ENCODE results near the gene NUDT16L1.

Gene NUDT16L1

GRCh38 chr16:4685776-4686496, 7.4 kb upstream of the NUDT16L1 start:
- peaks cover 65% of the 10 kb centered on the region for H3K36me3 ChIP-seq (ENCODE audit: insufficient read depth, low read length)

GRCh38 chr16:4686497-4687210, 6.7 kb upstream of the NUDT16L1 start:
- Histone ChIP-seq H3K9me3 (ENCODE audit: insufficient read depth, low read length, severe bottlenecking) (no peaks in the 10 kb centered on the region), H3K36me3 (ENCODE audit: insufficient read depth, low read length) (peaks cover 61% of the 10 kb centered on the region), H3K9ac (ENCODE audit: low read depth, low read length) (no peak overlapping the region), H3K4me3 (ENCODE audit: low read depth in 1 of 2, low read length in 2 of 2) (no peak overlapping the region), H3K4me1 (ENCODE audit: insufficient read depth, low read length) (no peaks in the 10 kb centered on the region), H3K4me2 (ENCODE audit: insufficient read depth, low read length) (no peak overlapping the region), H2AFZ (ENCODE audit: low read depth, low read length) (no peak overlapping the region), H3K27ac (ENCODE audit: low read length) (no peak overlapping the region), H4K20me1 (ENCODE audit: insufficient read depth, low read length) (peaks cover 4% of the 10 kb centered on the region), H3K27me3 (ENCODE audit: insufficient read depth, low read length, poor library complexity) (no peaks in the 10 kb centered on the region), H3K79me2 (ENCODE audit: insufficient read depth, low read length) (no peaks in the 10 kb centered on the region)
- TF ChIP-seq CTCF (IDR thresholded peaks at IDR 0.05; ENCODE audit: borderline replicate concordance, extremely low read depth, low read length, poor library complexity, severe bottlenecking): no peak
- no peak for TF ChIP-seq EZH2 (IDR thresholded peaks at IDR 0.05; ENCODE audit: borderline replicate concordance, low read depth, low read length, severe bottlenecking)
- ATAC-seq (ENCODE audit: insufficient read depth, low read depth) (no peak), DNase-seq (no peak)

More at GRCh38 chr16:4685776-4686496, 7.4 kb upstream of the NUDT16L1 start:
- H3K4me1 ChIP-seq (ENCODE audit: insufficient read depth, low read length): no peaks in the 10 kb centered on the region
- no peak overlapping the region for H3K4me2 ChIP-seq (ENCODE audit: insufficient read depth, low read length)
- ATAC-seq (ENCODE audit: insufficient read depth, low read depth): no peak
- no peaks in the 10 kb centered on the region for H3K79me2 ChIP-seq (ENCODE audit: insufficient read depth, low read length)
- H3K4me3 ChIP-seq (ENCODE audit: low read depth in 1 of 2, low read length in 2 of 2): no peak overlapping the region
- H3K27ac ChIP-seq (ENCODE audit: low read length): no peak overlapping the region
- H4K20me1 ChIP-seq (ENCODE audit: insufficient read depth, low read length): peaks cover 4% of the 10 kb centered on the region
- no peak for DNase-seq
- no peaks in the 10 kb centered on the region for H3K9me3 ChIP-seq (ENCODE audit: insufficient read depth, low read length, severe bottlenecking)
- no peak overlapping the region for H2AFZ ChIP-seq (ENCODE audit: low read depth, low read length)
- no peak for TF ChIP-seq EZH2 (IDR thresholded peaks at IDR 0.05; ENCODE audit: borderline replicate concordance, low read depth, low read length, severe bottlenecking)
- TF ChIP-seq CTCF (IDR thresholded peaks at IDR 0.05; ENCODE audit: borderline replicate concordance, extremely low read depth, low read length, poor library complexity, severe bottlenecking): no peak
- no peak overlapping the region for H3K9ac ChIP-seq (ENCODE audit: low read depth, low read length)
- no peaks in the 10 kb centered on the region for H3K27me3 ChIP-seq (ENCODE audit: insufficient read depth, low read length, poor library complexity)

- H3K36me3 ChIP-seq (ENCODE audit: insufficient read depth, low read length): peaks cover 54% of the 10 kb centered on the region
These were observed 5.9 kb upstream of the NUDT16L1 start for GRCh38 chr16:4687416-4687815.

More at GRCh38 chr16:4687416-4687815, 5.9 kb upstream of the NUDT16L1 start:
- H3K4me2 ChIP-seq (ENCODE audit: insufficient read depth, low read length): no peak overlapping the region
- DNase-seq: no peak
- no peak overlapping the region for H3K4me3 ChIP-seq (ENCODE audit: low read depth in 1 of 2, low read length in 2 of 2)
- peaks cover 4% of the 10 kb centered on the region for H4K20me1 ChIP-seq (ENCODE audit: insufficient read depth, low read length)
- H3K27ac ChIP-seq (ENCODE audit: low read length): no peak overlapping the region
- no peak overlapping the region for H3K9ac ChIP-seq (ENCODE audit: low read depth, low read length)
- H3K27me3 ChIP-seq (ENCODE audit: insufficient read depth, low read length, poor library complexity): no peaks in the 10 kb centered on the region
- no peak for ATAC-seq (ENCODE audit: insufficient read depth, low read depth)
- H2AFZ ChIP-seq (ENCODE audit: low read depth, low read length): no peak overlapping the region
- H3K4me1 ChIP-seq (ENCODE audit: insufficient read depth, low read length): peaks cover 3% of the 10 kb centered on the region
- TF ChIP-seq EZH2 (IDR thresholded peaks at IDR 0.05; ENCODE audit: borderline replicate concordance, low read depth, low read length, severe bottlenecking): no peak
- no peak for TF ChIP-seq CTCF (IDR thresholded peaks at IDR 0.05; ENCODE audit: borderline replicate concordance, extremely low read depth, low read length, poor library complexity, severe bottlenecking)
- H3K79me2 ChIP-seq (ENCODE audit: insufficient read depth, low read length): no peaks in the 10 kb centered on the region
- no peaks in the 10 kb centered on the region for H3K9me3 ChIP-seq (ENCODE audit: insufficient read depth, low read length, severe bottlenecking)

All from DND-41 (cell line).